GM03348 (cell line): ENCODE data around the gene KLHL14.

Experiments
- DNase-seq: peaks from one replicate; pipeline ENCODE4 v3.0.0; 2012; ENCODE audit warnings: low spot score

KLHL14 gene

DNA sequence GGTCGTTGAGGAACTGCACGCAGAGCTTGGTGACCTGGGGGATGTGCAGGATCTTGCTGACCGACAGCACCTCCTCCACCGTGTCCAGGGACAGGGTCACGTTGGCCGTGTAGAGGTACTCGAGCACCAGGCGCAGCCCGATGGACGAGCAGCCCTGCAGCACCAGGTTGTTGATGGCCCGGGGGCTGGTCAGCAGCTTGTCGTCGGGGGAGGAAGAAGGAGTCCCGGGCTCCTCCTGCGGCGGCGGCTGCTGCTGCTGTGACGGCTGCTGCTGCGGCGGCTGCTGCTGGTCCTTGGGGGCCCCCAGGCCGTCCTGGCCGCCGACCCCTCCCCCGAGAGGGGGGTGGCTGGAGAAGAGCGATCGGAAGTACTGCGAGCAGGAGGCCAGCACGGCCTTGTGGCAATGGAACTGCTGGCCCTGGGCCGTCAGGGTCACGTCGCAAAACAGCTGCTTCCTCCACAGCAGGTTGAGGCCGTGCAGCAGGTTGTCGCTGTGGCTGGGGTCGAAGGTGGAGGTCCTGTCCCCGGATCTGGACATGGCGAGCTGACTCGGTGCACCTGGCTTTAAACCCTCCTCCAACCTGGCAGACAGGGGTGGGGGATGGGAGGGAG is 2.7 kb downstream of the KLHL14 start:
- DNase-seq: peak; percentile 13

DNA sequence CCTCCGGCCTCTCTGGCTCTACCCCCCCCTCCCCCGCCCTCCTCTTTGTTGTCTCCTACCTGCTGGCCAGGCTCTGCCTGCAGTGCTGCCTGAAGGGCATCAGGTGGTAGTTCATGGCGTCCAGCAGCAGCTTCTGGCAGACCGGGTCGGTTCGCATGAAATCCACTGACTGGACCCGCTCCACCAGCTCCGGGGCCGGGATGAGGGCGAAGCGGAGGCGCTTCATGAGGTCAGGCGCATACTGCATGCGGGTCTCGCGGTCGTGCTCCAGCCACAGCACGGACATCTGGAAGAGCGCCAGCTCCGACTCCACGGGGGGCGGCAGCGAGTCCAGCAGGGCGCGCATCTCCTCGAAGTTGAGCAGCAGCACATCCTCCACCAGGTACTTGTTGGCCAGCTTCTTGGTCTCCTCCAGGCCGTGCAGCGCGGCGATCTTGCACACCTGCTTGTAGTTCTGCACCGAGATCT is 3.2 kb downstream of the KLHL14 start:
- peak; percentile 5 for DNase-seq

DNA sequence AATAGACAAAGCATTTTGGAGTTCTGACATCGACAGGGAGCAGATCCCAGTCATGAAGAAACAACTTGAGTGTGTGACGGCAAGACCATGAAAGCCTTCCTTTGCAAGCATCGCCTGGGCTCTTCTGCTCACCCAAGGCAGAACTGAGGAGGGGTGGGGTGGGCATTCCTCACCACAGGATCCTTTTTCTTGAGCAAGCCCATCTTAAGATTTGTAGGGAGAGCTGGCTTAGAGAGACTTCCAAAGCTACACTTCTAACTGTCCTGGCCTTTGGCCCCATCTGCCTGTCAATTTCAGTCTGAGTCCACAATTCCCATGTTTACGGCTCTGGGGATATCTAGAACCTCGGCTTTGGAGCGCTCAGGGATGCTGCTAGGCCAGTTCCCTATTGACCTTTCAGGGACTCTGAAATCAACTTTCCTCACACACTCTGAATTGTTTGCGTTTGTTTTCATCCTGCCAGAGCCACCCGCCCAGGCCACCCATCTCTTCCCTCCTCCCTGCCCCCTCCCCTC is 3.7 kb downstream of the KLHL14 start:
- DNase-seq: no peak

DNA sequence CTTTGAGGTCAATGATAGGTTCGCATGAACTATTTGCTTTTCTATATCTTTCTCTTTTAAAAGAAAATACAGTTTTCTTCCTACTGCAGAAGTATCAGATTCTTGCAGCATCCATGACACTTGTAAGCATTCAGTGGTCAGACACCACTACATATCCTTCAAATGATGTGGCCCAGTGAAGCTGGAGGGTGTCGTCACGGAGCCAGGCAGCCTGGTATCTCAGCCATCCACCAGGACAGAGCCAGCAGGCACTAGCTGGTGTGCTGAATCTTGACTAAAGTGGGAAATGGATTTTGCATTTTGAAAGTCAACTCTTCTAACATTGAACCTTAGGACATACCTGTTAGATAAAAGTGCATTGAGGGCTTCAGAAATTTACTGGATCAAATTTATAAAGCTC is 5.4 kb downstream of the KLHL14 start:
- no peak for DNase-seq

DNA sequence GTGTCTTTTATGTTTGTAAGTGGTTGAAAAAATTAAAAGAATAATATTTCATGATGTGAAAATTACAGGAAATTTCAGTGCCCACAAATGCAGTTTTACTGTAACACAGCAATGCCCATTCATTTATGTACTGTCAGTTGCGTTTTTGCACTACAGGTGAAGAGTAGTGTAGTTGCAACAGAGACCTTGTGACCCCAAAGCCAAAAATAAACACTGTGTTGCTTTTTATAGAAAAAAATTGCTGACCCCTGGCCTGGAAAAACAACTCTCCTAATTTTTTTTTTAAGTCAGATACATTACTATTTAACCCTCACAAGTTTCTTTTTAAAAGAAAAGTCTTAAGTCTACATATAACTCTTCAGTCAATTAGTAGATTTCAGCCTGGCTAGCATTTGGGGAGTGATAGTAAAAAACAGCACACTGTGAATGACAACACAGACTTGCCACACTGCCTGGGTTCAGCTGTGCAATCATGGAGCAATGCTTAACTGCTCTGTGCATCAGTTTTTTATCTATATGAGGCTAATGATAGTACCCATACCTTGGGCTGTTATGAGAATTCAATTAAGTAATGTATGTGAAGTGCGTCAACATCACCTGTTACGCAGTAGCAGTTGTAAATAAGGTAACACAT is 8.1 kb downstream of the KLHL14 start:
- no peak for DNase-seq

DNA sequence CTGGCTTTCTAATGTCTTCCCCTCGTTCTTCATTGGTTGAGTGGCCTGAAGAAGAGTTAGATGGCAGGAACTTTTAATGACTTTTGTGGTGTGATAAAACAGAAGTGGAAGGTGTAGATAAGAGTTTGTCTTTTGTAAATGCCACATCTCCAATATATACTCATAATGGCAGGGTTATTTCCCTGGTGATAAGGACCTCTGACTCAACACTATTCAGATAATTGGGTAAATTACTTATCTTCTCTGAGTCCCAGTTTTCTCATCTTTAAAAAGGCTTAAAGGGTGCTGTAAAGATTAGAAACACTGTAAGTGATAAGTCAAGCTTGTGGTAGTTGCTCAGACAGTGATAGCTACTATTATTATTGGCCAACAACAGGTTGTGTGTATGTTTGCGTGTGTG is 9.5 kb downstream of the KLHL14 start:
- DNase-seq: no peak

DNA sequence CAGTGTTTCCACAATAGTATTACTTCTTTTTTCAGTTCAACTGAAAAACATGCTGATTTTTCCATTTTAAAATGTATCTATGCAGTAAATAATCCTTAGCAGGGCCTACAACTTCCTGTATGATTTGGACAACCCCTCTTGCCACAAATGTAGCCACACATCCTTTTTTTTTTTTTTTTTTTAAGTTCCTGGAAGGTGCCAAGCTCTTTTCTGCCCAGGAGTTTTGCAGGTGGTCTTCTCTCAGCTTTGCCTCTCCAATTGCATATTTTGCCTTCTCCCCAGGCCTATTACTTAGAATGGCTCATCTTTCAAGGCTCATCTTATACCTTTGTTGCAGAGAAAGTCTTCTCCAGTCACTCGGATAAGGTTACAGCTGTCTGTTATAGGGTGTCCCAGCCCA is 11.6 kb downstream of the KLHL14 start:
- no peak for DNase-seq

DNA sequence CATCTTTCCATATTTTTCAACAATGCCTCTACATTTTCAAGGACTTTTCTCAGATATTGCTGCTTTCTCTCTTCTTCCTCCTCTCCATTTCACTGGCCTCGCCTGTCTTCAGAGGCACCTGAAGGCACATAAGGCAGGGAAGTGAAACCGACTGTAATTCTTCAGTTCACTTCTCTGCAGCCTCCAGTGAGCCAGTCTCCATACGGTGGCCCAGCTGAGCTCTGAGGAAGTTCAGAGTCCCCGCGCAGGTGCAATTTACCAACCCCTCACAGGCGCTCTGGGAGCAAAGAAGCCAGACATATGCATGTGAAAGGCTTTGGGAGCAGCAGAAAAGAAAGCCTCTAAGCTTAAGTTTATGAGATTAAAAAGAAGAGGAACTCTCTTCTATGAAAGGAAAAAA is 12.4 kb downstream of the KLHL14 start:
- no peak for DNase-seq

DNA sequence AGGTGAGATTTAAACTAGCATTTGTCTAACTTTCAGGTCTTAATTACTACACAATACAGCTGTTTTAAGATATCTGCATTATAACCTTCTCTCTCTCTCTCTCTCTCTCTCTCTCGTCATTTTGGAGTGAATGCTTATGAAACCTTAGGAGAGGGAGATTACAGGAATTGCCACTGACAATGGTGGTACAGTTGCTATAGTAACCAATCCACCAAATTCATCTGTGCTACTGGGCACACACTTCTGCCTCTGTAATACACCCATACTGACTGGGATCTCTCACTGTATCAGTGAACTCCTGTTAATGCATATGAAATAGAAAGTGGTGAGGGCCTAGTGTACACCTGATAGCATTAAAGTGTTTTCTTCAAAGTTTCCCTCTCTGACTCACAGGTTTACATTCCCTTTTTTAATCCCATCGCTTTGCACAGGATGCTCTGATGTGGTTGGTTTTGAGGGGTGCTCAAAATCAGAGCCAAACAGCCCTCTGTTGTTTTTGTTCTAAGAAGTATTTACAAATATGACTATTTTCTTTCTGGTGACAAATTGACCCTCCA is 13.1 kb downstream of the KLHL14 start:
- no peak for DNase-seq

DNA sequence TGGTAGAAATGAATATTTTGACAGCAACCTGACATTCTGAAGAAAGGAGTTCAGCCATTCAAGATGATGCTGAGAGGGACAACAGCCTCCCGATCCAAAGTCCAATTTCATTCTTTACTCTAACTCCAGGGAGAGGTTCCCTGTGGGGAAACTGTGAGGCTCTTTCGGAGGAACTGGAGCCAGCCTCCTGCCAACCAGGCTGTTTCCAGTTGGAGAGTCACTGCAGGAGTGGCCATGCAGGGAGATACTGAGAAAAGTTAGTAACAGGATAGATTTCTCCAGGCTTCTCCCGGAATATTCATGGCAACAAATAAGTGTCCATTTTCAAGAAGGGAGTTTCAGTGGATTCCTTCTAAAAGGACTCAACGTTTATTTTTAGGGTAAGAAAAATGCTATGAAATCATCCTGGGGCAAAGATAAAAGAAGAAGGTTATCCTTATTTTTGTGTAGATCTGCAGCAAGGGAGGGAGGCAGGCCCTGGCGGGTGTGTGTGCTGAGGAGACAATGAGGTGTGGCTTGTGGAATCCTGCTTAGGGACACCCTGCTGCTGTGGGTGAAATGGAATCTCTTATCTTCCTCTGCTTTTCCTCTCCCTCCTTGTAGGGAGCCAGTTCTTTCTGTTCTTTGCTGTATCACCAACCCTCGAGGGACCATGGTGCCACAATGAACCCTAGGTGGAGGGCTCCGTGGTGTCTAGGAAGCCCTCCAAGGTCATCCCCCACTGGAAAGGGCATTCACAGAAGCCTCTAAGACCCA is 18.1 kb downstream of the KLHL14 start:
- no peak for DNase-seq

DNA sequence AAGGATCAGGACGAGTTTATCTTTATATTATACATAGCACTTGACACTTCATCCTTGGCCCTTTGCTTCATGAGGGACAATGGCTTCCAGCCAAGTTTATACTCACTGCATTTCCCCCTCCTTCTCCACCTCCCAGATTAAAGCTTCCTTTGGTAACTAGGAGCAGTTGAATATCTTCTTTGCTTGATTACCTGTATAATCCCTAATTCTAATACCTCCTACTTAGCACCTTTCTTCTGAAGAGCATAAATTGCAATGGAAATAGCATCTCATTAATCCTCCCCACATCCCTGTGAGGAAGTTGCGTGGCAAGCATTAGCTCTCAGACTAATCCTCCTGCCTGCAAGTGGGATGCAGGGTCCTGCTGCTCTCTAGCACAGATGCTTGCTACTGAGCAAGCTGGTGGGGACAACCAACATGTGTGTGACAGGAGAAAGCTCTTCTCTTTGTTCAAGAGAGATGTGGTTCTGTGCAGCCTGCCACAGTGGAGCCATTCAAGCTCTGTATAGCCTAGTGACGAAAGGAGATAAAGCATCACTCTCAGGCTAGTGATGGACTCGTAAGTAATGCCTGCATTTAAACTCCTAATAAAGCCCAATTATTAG is 19.1 kb downstream of the KLHL14 start:
- no peak for DNase-seq

DNA sequence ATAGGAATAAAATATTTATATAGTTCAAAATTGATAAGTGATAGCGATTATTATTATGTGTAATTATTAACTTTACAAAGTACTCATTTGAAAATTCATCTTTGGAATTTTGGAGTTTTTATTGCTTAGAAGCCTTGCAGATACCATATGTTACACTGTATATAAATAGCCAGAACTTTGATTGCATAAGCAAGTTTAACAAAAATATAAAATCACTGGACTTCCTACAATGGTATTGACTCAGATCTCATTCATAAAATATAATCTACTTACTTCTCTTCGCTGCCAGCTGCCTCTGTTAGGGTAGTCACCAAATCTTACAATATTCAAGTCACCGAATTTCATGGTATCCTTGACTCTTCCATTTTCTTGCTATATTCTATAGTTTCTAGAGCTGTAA is 22.5 kb downstream of the KLHL14 start:
- no peak for DNase-seq

DNA sequence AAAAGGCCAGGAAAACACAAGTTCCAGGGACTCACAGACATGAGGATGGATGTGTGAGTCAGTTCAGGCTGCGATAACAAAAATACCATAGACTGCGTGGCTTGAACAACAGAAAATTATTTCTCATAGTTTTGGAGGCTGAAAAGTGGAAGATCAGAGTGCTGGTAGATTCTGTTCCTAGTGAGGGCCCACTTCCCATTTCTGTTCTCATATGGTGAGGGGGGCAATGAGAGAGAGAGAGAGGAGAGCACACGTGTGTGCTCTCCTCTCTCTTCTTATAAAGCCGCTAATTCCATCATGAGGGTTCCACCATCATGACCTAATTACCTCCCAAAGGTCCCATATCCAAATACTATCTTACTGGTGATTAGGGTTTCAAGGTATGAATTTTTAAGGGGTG is 23.0 kb downstream of the KLHL14 start:
- DNase-seq: no peak

DNA sequence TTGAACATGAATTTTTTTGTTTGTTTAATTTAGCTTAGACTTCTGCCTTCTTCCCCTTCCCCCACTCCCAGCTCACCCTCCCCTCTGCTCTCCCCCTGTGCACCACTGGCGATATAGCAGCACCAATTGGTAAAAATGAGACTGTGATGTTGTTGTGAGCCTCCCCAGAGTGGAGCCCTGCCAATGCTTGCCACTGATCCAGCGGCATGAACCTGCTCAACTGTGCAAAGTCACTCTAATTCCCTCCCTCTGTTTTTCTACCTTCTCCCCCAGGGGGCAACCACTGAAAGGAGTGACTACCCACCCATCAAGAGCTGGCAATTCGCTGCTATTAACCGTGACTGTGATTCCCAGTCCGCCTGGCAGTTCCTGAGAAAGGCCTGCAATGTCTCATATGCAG is 30.2 kb downstream of the KLHL14 start:
- DNase-seq: no peak

DNA sequence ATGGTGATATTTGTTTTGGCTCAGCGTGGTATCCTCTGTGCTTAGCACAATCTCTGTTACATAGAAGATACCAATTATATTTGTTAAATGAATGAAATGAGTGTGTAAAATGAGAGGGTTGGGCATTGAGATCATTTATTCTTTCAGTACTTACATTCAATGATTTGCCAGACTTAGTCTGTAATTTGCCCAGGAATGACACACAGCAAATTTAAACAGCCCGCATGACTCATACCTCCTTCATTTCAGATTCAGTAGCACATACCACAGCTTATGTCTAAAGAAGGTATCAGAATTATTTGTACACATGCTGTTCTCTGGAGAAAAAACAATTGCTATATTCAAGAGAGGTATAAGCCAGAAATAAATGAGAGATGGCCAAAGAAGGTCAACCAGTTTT is 37.0 kb downstream of the KLHL14 start:
- no peak for DNase-seq

DNA sequence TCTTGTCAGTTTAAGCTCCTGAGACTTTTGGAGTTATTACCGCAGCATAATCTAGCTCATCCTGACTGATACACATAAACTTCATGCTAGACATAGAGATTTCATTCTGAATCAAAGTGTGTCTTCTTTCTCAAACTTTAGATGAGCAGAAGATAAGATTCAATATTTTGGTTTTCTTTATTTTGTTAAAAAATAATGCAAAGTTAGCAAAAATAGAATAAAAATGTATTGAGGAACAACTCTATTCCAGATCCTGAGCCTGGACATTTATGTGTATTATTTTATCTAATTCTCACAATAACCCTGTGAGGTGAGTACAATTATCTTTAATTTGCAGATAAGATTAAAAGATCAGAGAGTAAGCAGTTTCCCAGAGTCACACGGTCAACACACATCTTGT is 38.4 kb downstream of the KLHL14 start:
- DNase-seq: no peak

DNA sequence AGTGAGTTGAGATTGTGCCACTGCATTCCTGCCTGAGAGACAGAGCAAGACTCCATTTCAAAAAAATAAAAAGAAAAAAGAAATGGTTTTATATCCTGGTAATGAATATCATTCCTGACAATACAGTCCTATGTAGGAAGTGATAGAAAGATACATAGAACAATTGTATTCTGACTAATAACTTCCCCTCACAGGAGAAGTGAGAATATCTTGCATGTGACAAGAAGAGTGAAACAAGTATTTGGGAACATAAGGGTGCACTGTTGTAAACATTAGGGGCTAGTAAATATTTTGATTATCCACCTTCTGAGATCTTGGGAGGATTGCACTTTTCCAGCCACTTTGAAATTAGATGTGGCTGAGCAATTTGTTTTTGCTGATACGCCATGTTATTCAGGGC is 40.7 kb downstream of the KLHL14 start:
- DNase-seq: no peak

DNA sequence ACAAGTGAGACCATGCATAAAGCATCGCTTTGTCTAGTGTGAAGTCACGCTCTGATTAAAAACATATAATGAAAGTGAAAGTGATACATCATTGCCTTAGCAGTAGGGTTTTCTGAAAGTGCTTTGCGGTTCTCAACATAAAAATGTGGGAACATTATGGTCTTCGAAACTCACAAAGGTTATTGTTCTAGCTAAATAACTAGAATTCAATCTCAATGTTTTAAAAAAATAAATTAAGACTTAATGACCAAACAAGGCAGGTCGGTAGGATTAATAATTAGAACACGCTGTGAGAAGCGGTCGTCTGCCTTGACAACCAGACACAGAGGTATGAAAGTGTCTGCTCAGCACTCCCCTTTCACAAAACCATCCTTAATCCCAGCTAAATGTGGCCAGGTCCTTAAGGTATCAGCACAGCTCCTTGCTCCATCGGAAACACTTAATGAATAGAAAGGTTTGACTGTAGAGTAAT is 42.2 kb downstream of the KLHL14 start:
- peak; percentile 25 for DNase-seq

DNA sequence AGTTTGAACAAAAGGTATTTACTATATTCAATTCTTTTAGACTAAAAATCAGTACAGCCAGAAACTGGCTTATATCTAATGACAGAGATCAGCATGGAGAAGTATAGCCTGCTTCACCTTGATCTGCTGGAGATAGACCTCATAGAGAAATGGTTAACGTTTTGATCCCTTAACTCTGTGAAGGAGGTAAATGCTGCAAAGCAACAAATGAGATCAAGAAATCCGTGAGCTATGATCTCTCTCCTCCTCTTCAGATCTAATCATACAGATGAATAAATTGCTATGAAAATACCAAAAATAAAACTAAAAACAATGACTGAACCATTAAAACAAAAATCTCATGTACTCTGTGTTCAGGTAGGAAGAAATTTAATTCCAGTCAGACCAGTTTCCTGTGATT is 42.8 kb downstream of the KLHL14 start:
- no peak for DNase-seq

DNA sequence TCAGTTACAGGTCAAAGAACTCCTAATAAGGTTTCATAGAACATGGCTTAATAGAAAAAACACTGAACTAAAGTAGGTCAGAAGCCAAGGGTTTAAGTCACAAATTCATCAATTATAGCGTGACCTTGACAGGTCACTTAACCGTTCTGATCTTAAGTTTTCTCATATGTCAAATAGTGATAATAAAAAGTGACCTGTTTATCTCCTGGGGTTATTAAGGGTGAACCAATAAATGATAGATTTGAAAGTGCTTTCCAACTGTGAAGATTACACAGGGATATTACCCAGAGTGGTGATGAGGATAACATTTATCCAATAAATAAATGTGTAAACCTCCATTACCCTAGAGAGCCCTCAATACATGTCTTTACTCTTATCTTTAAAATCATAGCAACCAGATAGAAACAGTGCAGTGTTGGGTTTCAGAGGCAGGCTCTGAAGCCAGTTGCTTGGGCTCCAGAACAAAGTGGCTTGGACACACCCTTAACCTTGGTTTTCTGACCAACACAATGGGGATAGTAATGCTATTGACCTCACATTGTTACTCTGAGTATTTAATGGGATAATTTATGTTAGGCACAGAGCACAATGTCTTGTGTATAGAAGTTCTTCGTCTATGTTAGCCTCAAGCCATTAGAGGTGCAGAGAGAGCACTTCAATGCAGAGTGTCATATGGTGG is 48.6 kb downstream of the KLHL14 start:
- DNase-seq: no peak

DNA sequence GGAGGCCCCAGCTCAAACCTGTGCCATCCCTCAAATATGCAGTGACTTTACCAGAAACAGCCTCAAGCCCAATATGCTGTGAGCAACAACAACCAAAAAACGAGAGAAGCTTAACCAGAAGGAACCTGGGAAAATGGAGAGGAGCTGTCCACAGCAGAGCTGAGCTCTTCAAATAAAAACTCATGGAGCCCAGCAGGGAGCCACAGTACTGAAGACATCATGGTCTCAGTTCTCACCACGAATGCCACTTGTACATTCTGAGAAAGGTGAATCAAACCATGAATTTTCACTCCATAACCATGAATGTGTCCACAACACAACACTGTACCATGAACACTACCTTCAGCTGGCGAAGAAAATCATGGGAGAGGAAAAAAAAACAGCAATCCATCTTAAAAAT is 50.5 kb downstream of the KLHL14 start:
- no peak for DNase-seq

DNA sequence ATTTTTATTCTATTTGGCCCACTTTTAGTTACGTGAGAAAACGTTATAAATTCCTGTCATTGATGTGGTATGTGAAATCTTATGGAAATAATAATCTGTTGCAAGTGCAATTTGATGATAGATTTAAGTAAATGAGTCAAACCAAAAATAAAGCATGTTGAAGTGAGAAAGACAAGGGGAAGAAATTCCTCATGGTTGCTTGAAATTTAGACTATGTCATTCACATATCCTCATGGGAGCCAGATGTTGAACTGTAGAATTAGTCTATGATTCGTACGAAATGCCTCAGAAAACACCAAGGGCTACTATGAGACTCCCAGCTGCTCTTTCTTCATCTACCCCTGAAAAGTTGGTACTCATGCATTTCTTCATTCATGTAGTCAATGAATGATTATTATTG is 55.7 kb downstream of the KLHL14 start:
- no peak for DNase-seq
